NCI-H345 (cell line): Measurements from ENCODE around the gene ZNF487.
"Not testable (repeated sequence)": the region's sequence is repeated elsewhere in the genome, so short reads cannot be mapped to it uniquely, and the experiment has no call there.

ENCODE experiments used
- DNase-seq: peaks from one replicate; lab custom pipeline; 2025; lab: John Stamatoyannopoulos, UW

Gene ZNF487

GRCh38 chr10:43437141-43437870 lies 395 bp downstream of the ZNF487 start:
- no peak for DNase-seq

DNA sequence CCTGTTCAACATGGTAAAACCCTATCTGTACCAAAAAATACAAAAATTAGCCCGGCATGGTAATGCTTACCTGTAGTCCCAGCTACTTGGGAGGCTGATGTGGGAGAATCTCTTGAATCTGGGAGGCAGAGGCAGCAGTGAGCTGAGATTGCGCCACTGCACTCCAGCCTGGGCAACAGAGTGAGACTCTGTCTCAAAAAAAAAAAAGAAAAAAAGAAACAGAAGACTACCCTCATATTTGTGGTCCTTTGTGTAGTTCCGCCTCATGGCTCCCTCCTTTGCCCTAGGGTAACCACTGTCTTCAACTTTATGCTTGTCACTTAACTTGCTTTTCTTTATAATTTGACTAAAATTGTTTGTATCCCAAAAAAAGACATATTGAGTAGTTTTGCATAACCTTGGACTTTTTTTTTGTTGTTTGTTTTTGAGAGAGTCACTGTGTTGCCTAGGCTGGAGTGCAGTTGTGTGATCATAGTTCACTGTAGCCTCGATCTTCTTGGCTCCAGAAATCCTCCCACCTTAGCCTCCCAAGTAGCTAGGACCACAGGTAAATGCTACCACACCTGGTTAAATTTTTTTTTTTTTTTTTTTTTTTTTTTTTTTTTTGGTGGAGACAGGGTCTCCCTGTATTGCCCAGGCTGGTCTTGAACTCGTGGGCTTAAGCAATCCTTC lies 3.7 kb downstream of the ZNF487 start:
- DNase-seq: no peak

DNA sequence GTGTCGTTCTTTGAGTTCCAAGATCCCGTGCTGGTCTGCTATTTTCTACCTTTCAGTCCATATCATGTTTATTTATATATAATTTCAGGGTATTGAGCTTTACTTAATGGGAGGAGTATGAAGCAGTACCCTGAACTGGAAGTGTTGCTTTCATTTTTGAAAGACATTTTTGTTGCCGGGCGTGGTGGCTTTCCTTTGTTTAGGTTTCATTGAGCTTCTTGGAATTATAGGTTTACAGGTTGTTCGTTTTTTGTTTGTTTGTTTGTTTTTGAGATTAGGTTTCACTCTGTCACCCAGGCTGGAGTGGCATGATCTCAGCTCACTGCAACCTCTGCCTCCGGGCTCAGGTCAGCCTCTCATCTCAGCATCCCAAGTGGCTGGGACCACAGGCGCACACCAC lies 7.4 kb downstream of the ZNF487 start:
- no peak for DNase-seq

DNA sequence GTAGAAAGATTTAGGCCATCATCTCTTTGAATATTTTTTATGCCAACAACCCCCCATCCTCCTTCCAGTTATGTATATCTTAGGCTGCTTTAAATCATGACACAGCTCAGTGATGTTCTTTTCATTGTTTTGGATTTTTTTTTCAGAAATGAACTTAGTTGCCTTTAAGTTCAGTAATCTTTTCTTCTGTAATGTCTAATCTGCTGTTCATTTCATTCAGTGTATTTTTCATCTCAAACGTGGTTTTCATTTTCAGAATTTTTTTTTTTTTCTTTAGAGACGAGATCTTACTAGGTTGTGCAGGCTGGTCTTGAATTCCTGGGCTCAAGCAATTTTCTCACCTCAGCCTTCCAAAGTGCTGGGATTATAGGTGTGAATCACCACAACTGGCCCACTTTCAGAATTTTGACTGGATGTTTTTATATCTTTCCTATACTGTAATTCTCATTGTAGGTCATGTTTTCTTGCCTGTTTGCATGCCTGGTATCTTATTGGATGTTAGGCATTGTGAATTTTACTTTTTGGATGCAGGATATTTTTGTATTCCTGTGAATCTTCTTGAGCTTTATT lies 8.1 kb downstream of the ZNF487 start:
- DNase-seq: no peak

DNA sequence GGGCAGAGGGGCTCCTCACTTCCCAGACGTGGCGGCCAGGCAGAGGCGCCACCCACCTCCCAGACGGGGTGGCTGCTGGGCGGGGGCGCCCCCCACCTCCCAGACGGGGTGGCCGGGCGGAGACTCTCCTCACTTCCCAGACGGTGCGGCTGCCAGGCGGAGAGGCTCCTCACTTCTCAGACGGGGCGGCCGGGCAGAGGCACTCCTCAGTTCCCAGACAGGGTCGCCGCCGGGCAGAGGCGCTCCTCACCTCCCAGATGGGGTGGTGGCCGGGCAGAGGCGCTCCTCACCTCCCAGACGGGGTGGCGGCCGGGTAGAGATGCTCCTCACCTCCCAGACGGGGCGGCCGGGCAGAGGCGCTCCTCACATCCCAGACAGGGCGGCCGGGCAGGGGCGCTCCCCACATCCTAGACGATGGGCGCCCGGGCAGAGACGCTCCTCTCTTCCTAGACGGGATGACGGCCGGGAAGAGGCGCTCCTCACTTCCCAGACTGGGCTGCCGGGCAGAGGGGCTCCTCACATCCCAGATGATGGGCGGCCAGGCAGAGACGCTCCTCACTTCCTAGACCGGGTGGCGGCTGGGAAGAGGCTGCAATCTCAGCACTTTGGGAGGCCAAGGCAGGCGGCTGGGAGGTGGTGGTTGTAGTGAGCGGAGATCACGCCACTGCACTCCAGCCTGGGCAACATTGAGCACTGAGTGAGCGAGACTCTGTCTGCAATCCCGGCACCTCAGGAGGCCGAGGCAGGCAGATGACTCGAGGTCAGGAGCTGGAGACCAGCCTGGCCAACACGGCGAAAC lies 9.5 kb downstream of the ZNF487 start:
- not testable (repeated sequence) for DNase-seq

DNA sequence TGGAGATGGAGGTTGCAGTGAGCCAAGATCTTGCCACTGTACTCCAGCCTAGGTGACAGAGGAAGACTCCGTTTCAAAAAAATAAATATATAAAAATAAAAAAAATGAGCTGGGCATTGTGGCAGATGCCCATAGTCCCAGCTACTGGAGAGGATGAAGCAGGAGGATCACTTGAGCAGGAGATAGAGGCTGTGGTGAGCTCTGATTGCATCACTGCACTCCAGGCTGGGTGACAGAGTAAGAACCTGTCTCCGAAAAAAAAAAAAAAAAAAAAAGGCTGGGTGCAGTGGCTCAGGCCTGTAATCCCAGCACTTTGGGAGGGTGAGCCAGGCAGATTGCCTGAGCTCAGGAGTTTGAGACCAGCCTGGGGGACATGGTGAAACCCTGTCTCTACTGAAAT lies 11.8 kb downstream of the ZNF487 start:
- no peak for DNase-seq

DNA sequence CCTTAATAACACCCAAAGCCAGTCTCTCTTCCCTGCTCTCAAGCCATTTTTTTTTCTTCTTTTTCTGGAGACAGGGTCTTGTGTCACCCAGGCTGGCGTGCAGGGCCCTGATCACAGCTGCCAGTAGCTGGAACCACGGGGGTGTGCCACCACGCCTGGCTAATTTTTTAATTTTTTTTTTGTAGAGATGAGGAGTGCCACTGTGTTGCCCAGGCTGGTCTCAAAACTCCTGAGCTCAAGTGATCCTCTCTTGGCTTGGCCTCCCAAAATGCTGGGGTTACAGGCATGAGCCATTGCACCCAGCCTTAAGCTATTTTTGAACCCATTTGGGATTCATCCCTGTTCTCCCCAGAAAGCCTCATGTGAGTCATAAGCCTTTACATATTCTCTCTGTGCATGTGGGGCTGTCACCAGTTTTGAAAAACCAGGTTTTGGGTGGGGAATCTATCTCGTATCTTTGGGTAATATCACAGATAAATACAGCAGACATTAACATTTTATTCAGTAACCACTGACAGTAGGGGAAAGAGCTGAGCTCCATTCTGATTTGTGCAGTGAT lies 15.5 kb downstream of the ZNF487 start:
- no peak for DNase-seq

DNA sequence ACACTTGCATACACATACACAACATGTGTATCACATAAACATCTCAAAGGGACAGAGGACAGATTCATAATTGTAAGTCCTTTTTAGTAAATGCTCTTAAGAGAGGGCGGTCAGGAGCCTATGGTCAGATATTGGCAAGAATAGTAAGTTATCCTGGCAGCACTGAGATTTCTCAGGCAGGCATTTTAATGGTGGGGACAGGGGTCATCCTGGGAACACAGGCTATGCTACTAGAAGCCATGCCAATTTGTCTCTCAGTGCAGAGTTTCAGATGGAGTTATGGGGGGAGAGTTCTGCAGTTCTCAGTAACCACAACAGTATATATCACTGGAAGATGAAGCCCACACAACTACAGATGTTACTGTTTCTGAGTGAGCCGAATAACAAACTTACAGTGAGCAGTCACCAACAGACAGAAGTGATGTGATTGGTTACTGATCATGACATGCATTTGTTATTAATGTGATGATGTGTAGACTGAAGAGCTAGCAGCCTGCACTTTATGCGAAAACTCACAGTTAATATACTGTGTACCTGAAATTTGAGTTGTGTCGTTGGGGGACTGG lies 16.4 kb downstream of the ZNF487 start:
- no peak for DNase-seq

DNA sequence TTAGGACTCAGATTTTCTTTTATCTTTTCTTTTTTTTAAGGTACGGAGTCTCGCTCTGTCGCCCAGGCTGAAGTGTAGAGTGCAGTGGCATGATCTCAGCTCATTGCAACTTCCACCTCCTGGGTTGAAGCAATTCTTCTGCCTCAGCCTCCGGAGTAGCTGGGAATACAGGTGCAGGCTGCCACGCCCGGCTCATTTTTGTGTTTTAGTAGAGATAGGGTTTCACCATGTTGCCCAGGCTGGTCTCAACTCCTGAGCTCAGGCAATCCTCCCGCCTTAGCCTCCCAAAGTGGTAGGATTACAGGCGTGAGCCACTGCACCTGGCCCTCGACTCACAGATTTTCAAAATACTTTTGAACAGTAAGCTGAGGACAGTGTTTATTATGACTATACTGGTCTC lies 17.1 kb downstream of the ZNF487 start:
- DNase-seq: not testable (repeated sequence)

- not testable (repeated sequence) for DNase-seq
These were observed 19.6 kb downstream of the ZNF487 start for GRCh38 chr10:43456561-43456960.

GRCh38 chr10:43458227-43458626 lies 21.3 kb downstream of the ZNF487 start:
- no peak for DNase-seq

DNA sequence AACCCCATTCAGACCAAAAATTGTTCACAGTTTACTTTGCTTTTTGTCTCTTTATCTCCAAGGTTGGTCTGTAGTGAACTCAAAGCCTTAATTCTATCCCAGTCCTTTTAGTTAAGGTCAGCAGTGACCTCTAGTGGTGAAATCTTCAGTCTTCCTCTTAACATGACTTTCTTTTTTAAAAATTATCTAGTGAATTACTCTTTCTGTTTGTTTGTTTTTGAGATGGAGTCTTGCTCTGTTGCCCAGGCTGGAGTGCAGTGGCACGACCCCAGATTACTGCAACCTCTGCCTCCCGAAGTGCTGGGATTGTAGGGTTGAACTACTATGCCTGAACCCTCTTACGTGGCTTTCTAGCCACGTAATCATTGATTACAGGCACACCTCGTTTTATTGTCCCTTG lies 25.0 kb downstream of the ZNF487 start:
- peak; percentile 65 for DNase-seq

GRCh38 chr10:43465086-43465735 lies 28.3 kb downstream of the ZNF487 start:
- DNase-seq: not testable (repeated sequence)

- DNase-seq: not testable (repeated sequence)
These were observed 28.8 kb downstream of the ZNF487 start for GRCh38 chr10:43465736-43466120.

DNA sequence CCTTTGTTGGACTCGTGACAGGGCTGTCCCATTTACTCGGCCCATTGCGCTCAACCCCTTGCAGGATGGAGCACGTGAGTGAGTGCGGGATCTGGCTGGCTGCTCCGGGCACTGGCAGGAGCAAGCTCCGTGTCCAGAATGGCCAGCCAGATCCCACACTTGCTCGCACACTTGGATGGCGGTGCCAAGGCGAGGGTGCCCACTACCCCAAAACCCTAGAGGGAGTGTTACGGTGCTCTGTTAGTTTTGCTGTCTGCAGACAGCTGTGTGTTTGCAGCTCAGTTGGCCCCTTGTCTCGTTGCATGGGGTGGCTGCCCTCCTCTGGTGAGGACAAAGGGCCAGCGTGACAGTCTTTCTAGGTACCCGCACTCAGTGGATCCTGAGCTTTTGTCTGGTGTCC lies 34.2 kb downstream of the ZNF487 start:
- DNase-seq: no peak

DNA sequence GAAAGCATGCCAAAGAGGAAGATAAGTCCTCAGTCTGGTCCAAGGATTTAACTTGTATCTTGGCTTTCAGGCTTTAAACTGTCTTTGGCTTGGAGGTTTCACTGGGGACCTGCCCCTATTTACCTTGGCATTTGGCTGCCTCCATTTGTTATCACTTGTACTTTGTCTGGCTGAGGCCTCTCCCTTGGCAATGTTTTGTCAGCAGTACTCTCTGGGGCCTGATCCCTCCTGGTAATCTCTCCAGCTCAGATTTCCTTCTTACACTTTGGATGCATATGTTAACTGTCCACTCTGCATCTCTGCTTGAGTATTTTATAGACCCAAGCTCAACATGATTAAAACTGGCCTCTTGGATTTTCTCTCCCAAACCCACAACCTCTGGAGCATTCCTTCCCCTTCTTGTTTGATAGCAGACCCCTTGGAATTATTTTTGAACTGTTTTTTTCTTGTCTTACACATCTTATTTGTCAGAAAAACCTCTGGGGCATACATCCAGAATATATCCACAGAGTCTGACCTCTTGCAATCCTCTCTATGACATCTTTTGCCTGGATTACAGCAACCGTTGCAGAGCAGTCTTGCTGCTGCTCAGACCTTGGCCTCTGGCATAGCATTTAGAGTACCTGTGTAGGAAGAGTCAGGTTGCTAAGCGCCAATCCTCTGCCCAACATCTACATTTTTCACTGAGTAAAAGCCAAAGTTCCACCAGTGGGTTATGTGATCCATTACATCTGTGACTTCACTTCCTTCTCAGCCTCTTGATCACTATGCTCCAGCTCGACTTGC lies 35.2 kb downstream of the ZNF487 start:
- DNase-seq: no peak

- no peak for DNase-seq
These were observed 42.4 kb downstream of the ZNF487 start for GRCh38 chr10:43479275-43479674.

GRCh38 chr10:43482319-43483078 lies 45.6 kb downstream of the ZNF487 start:
- DNase-seq: no peak

DNA sequence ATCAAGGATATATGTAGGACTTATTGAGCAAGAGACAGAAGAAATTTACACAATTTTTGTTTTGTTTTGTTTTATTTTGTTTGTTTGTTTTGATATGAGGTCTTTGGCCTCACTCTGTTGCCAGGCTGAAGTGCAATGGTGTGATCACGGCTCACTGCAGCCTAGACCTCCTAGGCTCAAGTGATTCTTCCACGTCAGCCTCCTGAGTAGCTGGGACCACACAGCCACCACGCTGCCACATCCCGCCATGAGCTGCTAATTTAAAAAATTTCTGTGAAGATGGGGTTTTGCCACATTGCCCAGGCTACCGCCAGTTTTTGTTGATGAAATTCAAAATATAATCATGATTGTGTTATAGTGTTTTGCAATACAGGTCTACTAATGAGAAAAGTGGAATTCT lies 54.9 kb downstream of the ZNF487 start:
- no peak for DNase-seq

GRCh38 chr10:43502931-43503330 lies 66.0 kb downstream of the ZNF487 start:
- no peak for DNase-seq
